Measurements from ENCODE around the gene LRG1. TPM values are rescaled to one million over a fixed set of nuclear protein-coding genes. Genes with fewer than 3 reads are reported as not detected.
"Not testable (repeated sequence)": the region's sequence is repeated elsewhere in the genome, so short reads cannot be mapped to it uniquely, and the experiment has no call there.

Gene LRG1
- polyA plus RNA-seq, 1 donor = 0.49 TPM

GRCh38 chr19:4529924-4530522 lies 9.8 kb downstream of the LRG1 start:
- DNase-seq (ENCODE audit: low read depth) = no peak

- DNase-seq (ENCODE audit: low read depth) = no peak
Observed at GRCh38 chr19:4528843-4529242, 11.0 kb downstream of the LRG1 start.

GRCh38 chr19:4527377-4527776 lies 12.5 kb downstream of the LRG1 start:
- DNase-seq (ENCODE audit: low read depth) = not testable (repeated sequence)

DNA sequence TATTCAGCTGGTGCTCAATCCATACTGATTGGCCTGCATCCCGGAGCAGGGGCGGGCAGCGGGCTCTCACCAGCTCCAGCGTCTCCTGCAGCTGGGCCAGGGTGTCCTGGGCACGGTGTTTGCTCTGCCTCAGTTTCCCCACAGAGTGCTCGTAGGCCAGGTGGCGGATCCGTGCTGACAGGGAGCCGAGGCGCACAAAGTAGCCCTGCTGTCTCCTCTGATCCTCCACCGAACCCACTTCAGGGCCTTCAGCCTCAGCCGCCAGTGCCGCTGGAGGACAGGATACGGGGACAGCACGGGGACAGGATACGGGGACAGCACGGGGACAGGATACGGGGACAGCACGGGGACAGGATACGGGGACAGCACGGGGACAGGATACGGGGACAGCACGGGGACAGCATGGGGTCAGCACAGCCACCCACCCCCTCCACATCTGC lies 14.3 kb downstream of the LRG1 start:
- DNase-seq (ENCODE audit: low read depth) = no peak

- no peak for DNase-seq (ENCODE audit: low read depth)
Observed at GRCh38 chr19:4524808-4525562, 14.9 kb downstream of the LRG1 start.

- no peak for DNase-seq (ENCODE audit: low read depth)
Observed at GRCh38 chr19:4523306-4524110, 16.3 kb downstream of the LRG1 start.

- no peak for DNase-seq (ENCODE audit: low read depth)
Observed at GRCh38 chr19:4522291-4523002, 17.4 kb downstream of the LRG1 start.

- no peak for DNase-seq (ENCODE audit: low read depth)
Observed at GRCh38 chr19:4521888-4522242, 18.0 kb downstream of the LRG1 start.

- DNase-seq (ENCODE audit: low read depth) = no peak
Observed at GRCh38 chr19:4521170-4521887, 18.5 kb downstream of the LRG1 start.

GRCh38 chr19:4519521-4520277 lies 20.1 kb downstream of the LRG1 start:
- no peak for DNase-seq (ENCODE audit: low read depth)

DNA sequence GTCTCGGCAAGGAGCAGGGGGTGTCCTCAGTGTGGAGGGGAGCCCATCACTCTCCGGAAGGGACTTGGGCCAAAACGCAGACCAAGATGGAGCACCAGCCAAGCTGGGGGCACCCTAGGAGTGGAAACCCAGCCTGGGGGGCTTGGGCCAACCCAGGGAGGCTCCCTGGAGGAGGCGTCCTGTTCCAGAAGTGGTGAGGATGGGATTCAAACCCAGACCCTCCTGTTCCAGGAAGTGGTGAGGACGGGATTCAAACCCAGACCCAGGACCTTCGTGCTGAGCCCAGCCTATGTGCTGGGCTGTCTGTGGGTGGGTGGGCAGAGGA lies 20.7 kb downstream of the LRG1 start:
- DNase-seq (ENCODE audit: low read depth) = no peak

DNA sequence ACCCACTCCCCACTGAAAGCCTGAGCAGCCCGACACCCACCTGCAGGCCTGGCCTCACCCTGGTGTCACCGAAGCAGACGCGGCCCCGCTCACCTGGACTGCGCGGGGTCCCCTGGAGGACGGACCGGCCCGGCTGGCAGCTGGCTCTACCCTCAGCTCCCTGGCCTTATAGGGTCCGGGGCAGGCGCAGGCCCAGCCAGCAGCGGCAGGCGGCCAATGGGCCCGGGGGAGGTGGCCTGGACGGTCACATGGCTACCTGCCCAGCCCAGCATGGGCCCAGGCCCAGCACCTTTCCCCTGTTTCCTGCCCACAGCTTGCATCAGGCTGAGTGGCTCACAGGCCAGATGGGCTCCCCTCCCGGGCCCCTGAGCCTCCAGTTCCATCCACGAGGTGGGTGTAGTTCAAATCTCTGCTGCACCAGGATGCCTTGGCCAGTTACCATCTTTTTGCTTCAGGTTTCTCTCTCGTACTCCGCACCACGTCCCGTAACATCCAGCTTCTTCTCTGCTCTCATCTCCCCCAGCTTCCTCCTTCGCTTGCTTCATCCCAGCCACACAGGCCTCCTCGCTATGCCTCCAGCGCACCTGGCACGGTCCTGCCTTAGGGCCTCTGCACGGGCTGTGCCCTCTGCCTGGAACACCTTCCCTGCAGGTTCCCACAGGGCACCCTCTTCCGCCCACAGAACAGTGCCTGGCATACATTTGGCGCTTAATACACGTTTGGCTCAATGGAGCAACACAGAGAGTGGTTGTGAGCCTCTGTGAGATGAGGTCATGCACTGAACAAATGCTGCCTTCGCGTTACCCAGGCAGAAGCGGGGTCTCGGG lies 21.3 kb downstream of the LRG1 start, which contains the start of gene PLIN4:
Gene PLIN4 (minus strand): TSS at position 142 of the 827 bp plus-strand sequence. CDS start 214 bp downstream, outside the sequence.
- peak; percentile 14 for DNase-seq (ENCODE audit: low read depth)

DNA sequence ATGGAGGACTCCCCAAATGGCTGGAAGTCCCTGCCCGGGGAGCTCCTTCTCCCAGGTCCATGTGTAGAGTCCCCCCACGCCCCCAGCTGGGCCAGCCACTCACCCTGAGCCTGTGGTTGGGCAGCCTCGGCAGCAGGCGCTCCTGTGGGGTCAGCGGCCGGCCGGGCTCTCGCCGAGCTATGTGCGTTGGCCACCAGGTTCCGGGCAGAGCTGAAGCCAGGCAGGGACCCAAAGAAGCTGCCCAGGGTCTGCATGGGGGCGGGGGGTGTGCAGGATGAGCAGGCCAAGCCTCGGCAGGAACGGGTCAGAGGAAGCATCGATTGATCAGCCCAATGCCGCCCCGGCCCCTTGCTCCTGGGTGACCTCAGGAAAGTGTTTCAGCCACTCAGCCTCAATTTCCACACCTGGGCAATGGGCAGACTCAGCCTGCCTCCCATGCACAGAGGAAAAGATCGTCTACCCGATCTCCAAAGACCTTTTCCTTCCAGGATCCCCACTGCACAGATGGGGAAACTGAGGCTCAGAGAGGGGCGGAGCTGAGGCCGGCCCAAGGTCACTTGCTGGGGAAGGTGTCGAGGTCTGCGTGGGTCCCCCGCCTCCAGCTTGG lies 22.3 kb downstream of the LRG1 start:
- no peak for DNase-seq (ENCODE audit: low read depth)

- DNase-seq (ENCODE audit: low read depth) = no peak
Observed at GRCh38 chr19:4516939-4517300, 22.9 kb downstream of the LRG1 start.

- no peak for DNase-seq (ENCODE audit: low read depth)
Observed at GRCh38 chr19:4516199-4516938, 23.5 kb downstream of the LRG1 start.

GRCh38 chr19:4515732-4516131 lies 24.1 kb downstream of the LRG1 start:
- no peak for DNase-seq (ENCODE audit: low read depth)

DNA sequence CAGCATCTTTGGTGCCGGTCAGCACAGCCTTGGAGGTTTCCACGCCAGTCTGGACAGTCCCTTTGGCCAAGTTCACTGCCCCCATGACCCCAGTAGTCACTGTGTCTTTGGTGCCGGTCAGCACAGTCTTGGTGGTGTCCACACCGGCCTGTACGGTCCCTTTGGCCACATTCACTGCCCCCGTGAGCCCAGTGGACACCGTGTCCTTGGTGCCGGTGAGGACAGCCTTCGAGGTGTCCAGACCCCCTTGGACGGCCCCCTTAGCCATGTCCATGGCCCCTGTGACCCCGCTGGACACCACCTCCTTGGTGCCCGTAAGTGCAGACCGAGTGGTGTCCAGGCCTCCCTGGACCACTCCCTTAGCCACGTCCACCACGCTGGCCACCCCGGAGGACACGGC lies 26.6 kb downstream of the LRG1 start:
- no peak for DNase-seq (ENCODE audit: low read depth)

DNA sequence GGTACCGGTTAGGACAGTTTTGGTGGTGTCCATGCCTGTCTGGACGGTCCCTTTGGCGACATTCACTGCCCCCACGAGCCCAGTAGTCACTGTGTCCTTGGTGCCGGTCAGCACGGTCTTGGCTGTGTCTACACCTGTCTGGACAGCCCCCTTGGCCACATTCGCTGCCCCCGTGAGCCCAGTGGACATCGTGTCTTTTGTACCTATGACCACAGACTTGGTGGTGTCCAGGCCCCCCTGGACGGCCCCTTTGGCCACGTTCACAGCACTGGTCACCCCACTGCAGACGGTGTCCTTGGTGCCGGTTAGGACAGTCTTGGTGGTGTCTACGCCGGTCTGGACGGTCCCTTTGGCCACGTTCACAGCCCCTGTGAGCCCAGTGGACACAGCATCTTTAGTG lies 27.8 kb downstream of the LRG1 start:
- DNase-seq (ENCODE audit: low read depth) = no peak

All from forelimb muscle (tissue), 1 donor.